ENCODE measurements around the gene DEAF1. TPM values are rescaled to one million over a fixed set of nuclear protein-coding genes. Genes with fewer than 3 reads are reported as not detected.

The DEAF1 gene
- total RNA-seq, 2 donors from 2014 or later, result 15.8 to 28.0 TPM

GRCh38 chr11:660681-661444, 34.2 kb downstream of the DEAF1 start:
- 90 to 94% methylated on average over 19 of the region's 19 CpGs for WGBS, 2 donors
- H3K36me3 ChIP-seq (replicated peaks in 1 of 2; ENCODE audit: insufficient read depth in 1 of 2, low read depth in 2 of 2), result peaks cover 0 to 3% of the 10 kb centered on the region in 2 donors
- H3K4me1 ChIP-seq, result no peaks in the 10 kb centered on the region
- TF ChIP-seq POLR2A (IDR thresholded peaks at IDR 0.05) (no peak), CTCF (IDR thresholded peaks at IDR 0.05) (no peak)
- no peaks in the 10 kb centered on the region for H3K9me3 ChIP-seq
- no peaks in the 10 kb centered on the region for H3K27me3 ChIP-seq
- no peak overlapping the region for H3K27ac ChIP-seq
- DNase-seq (no peak), ATAC-seq (no peak)
- intact Hi-C loops (cut with DNase I), result no loop called here
- no peak overlapping the region for H3K4me3 ChIP-seq

GRCh38 chr11:660281-660680, 34.7 kb downstream of the DEAF1 start:
- intact Hi-C loops (cut with DNase I), result no loop called here
- H3K36me3 ChIP-seq (replicated peaks in 1 of 2; ENCODE audit: insufficient read depth in 1 of 2, low read depth in 2 of 2), result peaks cover 0 to 3% of the 10 kb centered on the region in 2 donors
- TF ChIP-seq CTCF (IDR thresholded peaks at IDR 0.05) (no peak), POLR2A (IDR thresholded peaks at IDR 0.05) (no peak)
- no peak for ATAC-seq
- no peak for DNase-seq
- H3K9me3 ChIP-seq, result no peaks in the 10 kb centered on the region
- 87% methylated on average over 18 to 19 of the region's 19 CpGs for WGBS, 2 donors
- H3K27me3 ChIP-seq, result no peaks in the 10 kb centered on the region
- no peak overlapping the region for H3K27ac ChIP-seq
- no peak overlapping the region for H3K4me3 ChIP-seq
- peaks cover 3% of the 10 kb centered on the region for H3K4me1 ChIP-seq

GRCh38 chr11:659532-660085, 35.4 kb downstream of the DEAF1 start:
- H3K36me3 ChIP-seq (replicated peaks in 1 of 2; ENCODE audit: insufficient read depth in 1 of 2, low read depth in 2 of 2), result peaks cover 0 to 3% of the 10 kb centered on the region in 2 donors
- intact Hi-C loops (cut with DNase I), result loop anchor here (5.0 kb wide), 1 partner anchor 63 kb away; no protein-coding TSS in a partner anchor
- no peaks in the 10 kb centered on the region for H3K9me3 ChIP-seq
- DNase-seq (no peak), ATAC-seq (no peak)
- no peaks in the 10 kb centered on the region for H3K27me3 ChIP-seq
- H3K4me3 ChIP-seq, result no peak overlapping the region
- 93 to 97% methylated on average over 15 to 16 of the region's 16 CpGs for WGBS, 2 donors
- no peak overlapping the region for H3K27ac ChIP-seq
- H3K4me1 ChIP-seq, result peaks cover 10% of the 10 kb centered on the region
- TF ChIP-seq CTCF (IDR thresholded peaks at IDR 0.05) (no peak), POLR2A (IDR thresholded peaks at IDR 0.05) (no peak)

GRCh38 chr11:657691-658126, 37.3 kb downstream of the DEAF1 start:
- ATAC-seq (no peak), DNase-seq (peak in 2 of 4 donors; percentile 48 to 51)
- TF ChIP-seq CTCF (IDR thresholded peaks at IDR 0.05) (peak in 1 of 7 experiments; percentile 16), POLR2A (IDR thresholded peaks at IDR 0.05) (no peak)
- WGBS, 2 donors, result 56 to 66% methylated on average over 9 to 14 of the region's 14 CpGs
- intact Hi-C loops (cut with DNase I), result loop anchor here (5.0 kb wide), 1 partner anchor 65 kb away; no protein-coding TSS in a partner anchor
- Histone ChIP-seq H3K9me3 (no peaks in the 10 kb centered on the region), H3K4me3 (no peak overlapping the region), H3K27me3 (no peaks in the 10 kb centered on the region), H3K27ac (no peak overlapping the region), H3K36me3 (replicated peaks in 1 of 2; ENCODE audit: insufficient read depth in 1 of 2, low read depth in 2 of 2) (peaks cover 0 to 5% of the 10 kb centered on the region in 2 donors), H3K4me1 (peaks cover 10% of the 10 kb centered on the region)

Data from body of pancreas (tissue), 4 donors.